GM19238 (cell line): ENCODE data around the gene PSMD12.
"Not testable (repeated sequence)": the region's sequence is repeated elsewhere in the genome, so short reads cannot be mapped to it uniquely, and the experiment has no call there.

ENCODE experiments used
- DNase-seq: peaks from one replicate; pipeline ENCODE4 v3.0.0; 2011; ENCODE audit warnings: low spot score; ENCODE audit not compliant: insufficient read length

Gene PSMD12

GRCh38 chr17:67366193-67367157, at the start of gene PSMD12:
Gene PSMD12 (minus strand): TSS chr17:67366577. CDS start chr17:67366519, 58 bp downstream.
- DNase-seq = peak; percentile 87

GRCh38 chr17:67415291-67415690, 48.9 kb upstream of the PSMD12 start:
- DNase-seq = no peak

GRCh38 chr17:67414559-67414958, 48.2 kb upstream of the PSMD12 start:
- no peak for DNase-seq

GRCh38 chr17:67414130-67414529, 47.8 kb upstream of the PSMD12 start:
- DNase-seq = no peak

- no peak for DNase-seq
Measured at GRCh38 chr17:67413388-67413787, 47.0 kb upstream of the PSMD12 start.

GRCh38 chr17:67412941-67413340, 46.6 kb upstream of the PSMD12 start:
- no peak for DNase-seq

GRCh38 chr17:67412032-67412431, 45.7 kb upstream of the PSMD12 start:
- no peak for DNase-seq

GRCh38 chr17:67411397-67411796, 45.0 kb upstream of the PSMD12 start:
- no peak for DNase-seq

GRCh38 chr17:67408455-67408830, 42.1 kb upstream of the PSMD12 start:
- DNase-seq = not testable (repeated sequence)

GRCh38 chr17:67403483-67403882, 37.1 kb upstream of the PSMD12 start:
- no peak for DNase-seq

- DNase-seq = no peak
Measured at GRCh38 chr17:67403065-67403464, 36.7 kb upstream of the PSMD12 start.

GRCh38 chr17:67401598-67402504, 35.5 kb upstream of the PSMD12 start:
- DNase-seq = no peak

GRCh38 chr17:67401106-67401505, 34.7 kb upstream of the PSMD12 start:
- no peak for DNase-seq

- DNase-seq = no peak
Measured at GRCh38 chr17:67400193-67400592, 33.8 kb upstream of the PSMD12 start.

GRCh38 chr17:67399676-67400075, 33.3 kb upstream of the PSMD12 start:
- DNase-seq = no peak

- no peak for DNase-seq
Measured at GRCh38 chr17:67393809-67394397, 27.5 kb upstream of the PSMD12 start.

GRCh38 chr17:67392111-67392510, 25.7 kb upstream of the PSMD12 start:
- no peak for DNase-seq

- DNase-seq = peak; percentile 47
Measured at GRCh38 chr17:67390646-67391361, 24.4 kb upstream of the PSMD12 start.

GRCh38 chr17:67390006-67390645, 23.7 kb upstream of the PSMD12 start:
- DNase-seq = no peak

- DNase-seq = no peak
Measured at GRCh38 chr17:67388986-67389385, 22.6 kb upstream of the PSMD12 start.
